ENCODE data around the gene C6orf89.

C6orf89 gene

GRCh38 chr6:36840432-36841403 lies 45.0 kb upstream of the C6orf89 start:
- DNase-seq (ENCODE audit: low spot score) = peak; percentile 39
- TF ChIP-seq CTCF (IDR thresholded peaks at IDR 0.05; ENCODE audit: extremely low read depth, missing control alignments) = no peak

GRCh38 chr6:36841756-36842155 lies 44.0 kb upstream of the C6orf89 start:
- TF ChIP-seq CTCF (IDR thresholded peaks at IDR 0.05; ENCODE audit: extremely low read depth, missing control alignments) = no peak

GRCh38 chr6:36843170-36843569 lies 42.6 kb upstream of the C6orf89 start:
- no peak for TF ChIP-seq CTCF (IDR thresholded peaks at IDR 0.05; ENCODE audit: extremely low read depth, missing control alignments)
- no peak for DNase-seq (ENCODE audit: low spot score)

More at GRCh38 chr6:36841756-36842155, 44.0 kb upstream of the C6orf89 start:
- DNase-seq (ENCODE audit: low spot score) = no peak

- no peak for TF ChIP-seq CTCF (IDR thresholded peaks at IDR 0.05; ENCODE audit: extremely low read depth, missing control alignments)
- no peak for DNase-seq (ENCODE audit: low spot score)
Measured at GRCh38 chr6:36844232-36845170, 41.3 kb upstream of the C6orf89 start.

GRCh38 chr6:36845233-36845632 lies 40.5 kb upstream of the C6orf89 start:
- DNase-seq (ENCODE audit: low spot score) = no peak
- no peak for TF ChIP-seq CTCF (IDR thresholded peaks at IDR 0.05; ENCODE audit: extremely low read depth, missing control alignments)

- no peak for DNase-seq (ENCODE audit: low spot score)
- no peak for TF ChIP-seq CTCF (IDR thresholded peaks at IDR 0.05; ENCODE audit: extremely low read depth, missing control alignments)
Measured at GRCh38 chr6:36847152-36847551, 38.6 kb upstream of the C6orf89 start.
